ENCODE results near the gene ARL6IP6.

The ARL6IP6 gene

GRCh38 chr2:152718076-152718908, at the start of gene ARL6IP6:
TSS of gene ARL6IP6 (plus strand) at chr2:152718620. CDS start at chr2:152718625, 5 bp downstream.
- DNase-seq (ENCODE audit: low read depth) = peak; percentile 89

GRCh38 chr2:152674334-152674733, 44.1 kb upstream of the ARL6IP6 start:
- DNase-seq (ENCODE audit: low read depth) = no peak

DNA sequence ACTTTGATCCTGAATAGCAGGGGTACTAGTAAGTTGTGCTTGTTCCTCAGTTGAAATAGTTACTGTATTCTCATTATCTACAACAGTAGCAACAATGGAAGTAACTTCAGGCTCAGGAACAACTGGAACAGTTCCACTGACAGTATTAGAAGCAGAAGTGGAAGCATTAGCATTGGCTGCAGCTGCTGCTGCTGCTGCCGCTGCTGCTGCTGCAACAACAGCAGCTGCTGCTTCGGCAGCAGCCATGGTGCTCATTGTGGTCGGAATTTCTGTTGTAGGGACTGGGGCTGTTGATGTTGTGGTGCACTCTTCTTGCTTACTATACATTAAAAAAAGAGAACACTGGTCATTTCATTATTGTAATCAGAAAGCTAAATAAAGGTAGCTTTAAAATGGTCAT, 42.0 kb upstream of the ARL6IP6 start:
- DNase-seq (ENCODE audit: low read depth) = no peak

GRCh38 chr2:152678808-152679207, 39.6 kb upstream of the ARL6IP6 start:
- no peak for DNase-seq (ENCODE audit: low read depth)

- no peak for DNase-seq (ENCODE audit: low read depth)
Observed at GRCh38 chr2:152682663-152683062, 35.8 kb upstream of the ARL6IP6 start.

DNA sequence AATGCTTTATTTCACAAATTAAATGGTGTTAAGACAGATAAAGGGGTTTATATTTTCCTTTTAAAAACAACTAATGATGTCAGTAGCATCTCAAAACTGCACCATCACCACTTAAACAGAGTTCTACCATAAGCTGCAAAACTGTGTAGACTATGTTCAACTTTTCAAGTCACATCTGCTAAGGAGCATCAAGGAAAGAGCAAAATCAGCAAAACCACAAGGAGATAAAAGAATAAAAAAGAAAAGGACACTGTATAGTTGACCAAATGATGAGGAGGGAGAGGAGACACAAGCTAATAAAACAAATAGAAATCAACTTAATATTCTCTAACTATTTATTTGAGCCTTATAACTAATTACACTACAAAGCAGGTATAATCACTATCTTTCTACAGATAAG, 35.0 kb upstream of the ARL6IP6 start:
- no peak for DNase-seq (ENCODE audit: low read depth)

GRCh38 chr2:152686321-152686720, 32.1 kb upstream of the ARL6IP6 start:
- no peak for DNase-seq (ENCODE audit: low read depth)

- no peak for DNase-seq (ENCODE audit: low read depth)
Observed at GRCh38 chr2:152693033-152693432, 25.4 kb upstream of the ARL6IP6 start.

- peak; percentile 37 for DNase-seq (ENCODE audit: low read depth)
Observed at GRCh38 chr2:152694161-152694661, 24.2 kb upstream of the ARL6IP6 start.

- no peak for DNase-seq (ENCODE audit: low read depth)
Observed at GRCh38 chr2:152695763-152696162, 22.7 kb upstream of the ARL6IP6 start.

- DNase-seq (ENCODE audit: low read depth) = no peak
Observed at GRCh38 chr2:152696476-152696875, 21.9 kb upstream of the ARL6IP6 start.

DNA sequence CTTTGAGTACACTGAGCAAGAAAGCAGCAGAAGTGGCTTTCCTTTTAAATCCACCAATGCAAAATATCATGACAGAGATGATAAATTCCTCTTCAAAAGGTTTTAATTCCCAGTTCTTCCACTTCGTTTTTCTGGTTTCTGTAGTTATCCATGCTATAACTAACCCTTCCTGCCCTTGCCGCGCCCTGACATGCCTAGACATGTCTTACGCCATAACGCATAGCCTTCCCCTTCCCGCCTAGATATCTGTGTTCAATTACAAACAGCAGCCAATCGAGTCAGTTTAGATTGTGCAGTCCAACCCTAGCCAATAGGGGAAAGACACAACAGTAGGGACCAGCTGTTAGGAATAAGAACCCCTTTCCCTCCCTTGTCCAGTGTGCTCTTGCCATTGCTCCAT, 17.2 kb upstream of the ARL6IP6 start:
- no peak for DNase-seq (ENCODE audit: low read depth)

- no peak for DNase-seq (ENCODE audit: low read depth)
Observed at GRCh38 chr2:152706477-152707021, 11.9 kb upstream of the ARL6IP6 start.

GRCh38 chr2:152708742-152709141, 9.7 kb upstream of the ARL6IP6 start:
- no peak for DNase-seq (ENCODE audit: low read depth)

- DNase-seq (ENCODE audit: low read depth) = no peak
Observed at GRCh38 chr2:152710713-152711112, 7.7 kb upstream of the ARL6IP6 start.

DNA sequence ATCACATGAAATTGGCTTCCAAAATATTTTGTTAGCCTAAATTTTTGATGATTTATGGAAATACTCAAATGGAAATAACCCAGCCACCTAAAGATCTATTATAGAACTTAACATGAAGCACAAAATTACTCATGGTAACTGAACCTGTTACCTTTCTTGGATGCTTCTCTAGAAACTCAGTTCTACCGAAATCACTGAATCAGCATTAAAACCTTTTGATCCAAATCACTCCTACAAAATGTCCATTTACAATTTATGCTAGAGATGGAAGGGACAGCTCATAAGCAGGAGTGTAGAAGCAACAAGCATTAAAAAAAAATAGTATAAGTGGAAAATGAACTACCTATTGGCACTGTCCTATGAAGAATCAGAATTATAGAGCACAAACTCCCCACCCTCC, 3.3 kb upstream of the ARL6IP6 start:
- no peak for DNase-seq (ENCODE audit: low read depth)

- no peak for DNase-seq (ENCODE audit: low read depth)
Observed at GRCh38 chr2:152715854-152716428, 2.5 kb upstream of the ARL6IP6 start.

DNA sequence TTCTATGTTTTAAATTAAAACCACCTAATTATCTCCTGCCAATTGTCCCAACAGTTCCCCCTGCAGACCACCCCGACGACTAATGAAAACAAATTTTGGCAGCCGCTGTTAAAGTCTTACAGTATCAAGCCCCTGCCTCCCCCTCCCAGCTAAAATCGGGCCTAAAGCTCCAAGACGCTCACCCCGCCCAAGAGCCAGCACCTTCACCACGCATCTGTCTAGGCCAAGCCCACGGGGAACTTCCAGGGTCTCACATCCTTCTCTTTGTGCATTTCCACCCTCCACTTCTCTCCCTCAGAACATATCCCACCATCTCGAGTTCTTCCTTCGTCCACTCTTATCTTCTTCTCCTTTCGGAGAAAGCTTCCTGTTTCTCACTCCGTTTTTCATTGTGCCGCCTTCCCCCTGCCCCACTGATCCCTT, 1.6 kb upstream of the ARL6IP6 start:
- peak; percentile 15 for DNase-seq (ENCODE audit: low read depth)

GRCh38 chr2:152717228-152718075, 968 bp upstream of the ARL6IP6 start, which contains the start of gene PRPF40A:
TSS of gene PRPF40A (minus strand) at chr2:152717461. CDS start at chr2:152717439, 22 bp downstream.
- peak; percentile 98 for DNase-seq (ENCODE audit: low read depth)

DNA sequence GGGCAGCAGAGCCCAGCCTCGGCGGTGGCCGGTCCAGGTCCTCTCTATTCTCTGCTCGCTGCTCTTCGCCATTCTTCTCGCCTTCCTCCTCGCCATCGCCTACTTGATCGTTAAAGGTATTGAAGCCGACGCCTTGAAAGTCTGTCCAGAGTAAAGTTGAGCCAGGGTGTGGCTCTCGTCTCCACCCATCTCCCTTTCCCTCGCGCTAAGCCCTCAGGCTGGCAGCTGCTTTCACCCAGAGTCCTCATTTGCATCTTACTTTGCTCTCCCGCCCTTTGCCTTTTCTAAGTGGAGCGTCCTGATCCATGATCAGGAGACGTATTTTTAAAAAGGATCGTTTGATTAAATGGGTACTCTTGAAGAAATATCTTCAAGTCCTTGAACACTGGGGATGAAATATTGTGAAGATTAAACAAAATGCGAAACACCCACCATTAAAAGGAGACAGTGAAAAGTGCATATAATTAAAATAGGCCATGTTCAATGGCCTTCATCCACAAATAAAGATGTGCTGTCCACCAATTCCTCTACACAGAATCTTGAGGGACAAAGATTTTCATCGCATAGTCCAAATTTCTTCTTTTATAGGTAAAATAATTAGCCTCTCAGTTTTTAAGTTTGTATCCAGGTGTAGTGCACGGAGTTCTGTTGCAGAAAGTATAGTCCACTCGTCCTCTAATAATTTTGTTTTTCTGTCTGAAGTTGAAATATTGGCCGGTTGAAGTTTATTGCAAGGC, 657 bp downstream of the ARL6IP6 start:
- no peak for DNase-seq (ENCODE audit: low read depth)

GRCh38 chr2:152720794-152721193, 2.4 kb downstream of the ARL6IP6 start:
- DNase-seq (ENCODE audit: low read depth) = no peak
